Measurements from ENCODE around the gene TBC1D2.
A peak's percentile ranks its signal among the peaks of the same experiment; 100 is the strongest.
"Not testable (repeated sequence)": the region's sequence is repeated elsewhere in the genome, so short reads cannot be mapped to it uniquely, and the experiment has no call there.

The TBC1D2 gene

DNA sequence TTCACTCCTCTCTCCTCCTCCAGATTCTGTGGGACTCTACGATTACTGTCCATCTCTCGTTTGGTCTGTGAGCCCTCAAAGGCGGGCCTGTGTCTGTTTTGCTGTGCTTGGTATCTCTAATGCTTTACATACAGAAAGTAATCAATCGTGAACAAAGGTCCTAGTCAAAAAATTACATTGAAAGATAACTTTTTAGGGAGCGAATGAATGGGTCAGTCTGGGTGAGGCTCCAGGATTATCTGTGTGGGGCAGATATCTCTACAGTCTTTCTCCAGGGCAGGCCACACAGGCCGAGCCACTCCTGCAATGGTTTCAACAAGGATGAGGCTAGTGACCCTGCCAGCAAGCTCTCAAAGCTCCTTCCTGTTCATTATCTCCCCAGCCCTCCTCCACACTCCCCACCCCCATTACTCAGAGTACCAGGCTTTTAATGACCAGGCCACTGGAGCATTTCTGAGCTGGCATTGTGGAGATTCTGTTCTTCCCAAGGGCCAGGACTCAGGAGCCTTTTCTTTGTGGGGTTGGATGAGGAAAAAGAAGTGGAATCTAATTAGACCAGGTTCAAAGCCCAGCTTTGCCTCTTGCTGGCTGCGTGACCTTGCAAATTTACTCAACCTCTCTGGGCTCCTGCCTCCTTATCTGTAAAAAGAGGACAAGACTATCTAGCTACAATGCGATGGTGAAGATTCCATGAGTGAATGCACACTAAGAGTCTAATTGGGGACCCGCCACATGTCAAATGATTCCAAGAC lies 73.2 kb downstream of the TBC1D2 start:
- Mint-ChIP-seq H3K27ac (peak overlapping the region in 1 of 2 donors; percentile 28), H3K4me1 (peaks cover 60% of the 10 kb centered on the region), H3K4me3 (no peak overlapping the region), H3K9me3 (no peaks in the 10 kb centered on the region), H3K27me3 (no peaks in the 10 kb centered on the region)
- DNase-seq (no peak), ATAC-seq (no peak)

DNA sequence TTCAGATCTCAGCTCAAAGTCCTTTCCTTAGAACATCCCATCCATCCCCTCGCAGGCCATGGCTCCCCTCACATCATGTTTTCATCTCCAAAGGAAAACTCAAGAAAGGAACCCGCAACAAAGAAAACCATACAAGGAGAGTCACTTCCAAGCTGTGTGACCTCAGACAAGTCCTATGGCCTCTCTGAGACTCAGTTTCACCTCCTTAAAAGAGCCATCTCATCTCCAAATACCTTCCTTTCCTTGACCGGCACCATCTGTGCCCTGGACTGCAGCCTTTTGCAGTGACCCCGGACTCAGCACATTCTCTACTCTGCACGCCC lies 73.7 kb downstream of the TBC1D2 start:
- no peak for ATAC-seq
- H3K27me3 Mint-ChIP-seq = no peaks in the 10 kb centered on the region
- no peaks in the 10 kb centered on the region for H3K9me3 Mint-ChIP-seq
- DNase-seq = no peak
- H3K4me3 Mint-ChIP-seq = no peak overlapping the region
- peaks cover 62% of the 10 kb centered on the region for H3K4me1 Mint-ChIP-seq
- H3K27ac Mint-ChIP-seq = peak overlapping the region in 1 of 2 donors; percentile 28

DNA sequence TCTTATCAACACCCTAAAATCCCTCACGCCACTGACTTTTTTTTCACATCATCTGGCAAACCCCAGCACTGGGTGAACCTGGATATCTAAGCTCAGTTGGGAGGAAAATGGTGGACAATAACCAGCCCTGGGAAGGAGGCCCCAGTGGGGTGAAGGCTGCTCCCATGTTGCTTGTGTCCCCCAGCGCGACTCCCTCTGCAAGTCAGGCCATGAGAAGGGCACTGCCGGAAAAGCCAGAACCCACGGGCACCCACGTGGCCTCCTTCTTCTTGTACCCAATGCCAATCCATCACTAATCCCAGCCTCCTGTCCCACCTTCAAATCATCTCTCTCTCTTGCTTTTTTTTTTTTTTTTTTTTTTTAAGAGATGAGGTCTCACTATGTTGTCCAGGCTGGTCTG lies 74.5 kb downstream of the TBC1D2 start:
- no peak for ATAC-seq
- H3K27ac Mint-ChIP-seq = peak overlapping the region in 1 of 2 donors; percentile 74
- H3K9me3 Mint-ChIP-seq = no peaks in the 10 kb centered on the region
- peaks cover 62% of the 10 kb centered on the region for H3K4me1 Mint-ChIP-seq
- H3K27me3 Mint-ChIP-seq = no peaks in the 10 kb centered on the region
- no peak for DNase-seq
- H3K4me3 Mint-ChIP-seq = no peak overlapping the region

DNA sequence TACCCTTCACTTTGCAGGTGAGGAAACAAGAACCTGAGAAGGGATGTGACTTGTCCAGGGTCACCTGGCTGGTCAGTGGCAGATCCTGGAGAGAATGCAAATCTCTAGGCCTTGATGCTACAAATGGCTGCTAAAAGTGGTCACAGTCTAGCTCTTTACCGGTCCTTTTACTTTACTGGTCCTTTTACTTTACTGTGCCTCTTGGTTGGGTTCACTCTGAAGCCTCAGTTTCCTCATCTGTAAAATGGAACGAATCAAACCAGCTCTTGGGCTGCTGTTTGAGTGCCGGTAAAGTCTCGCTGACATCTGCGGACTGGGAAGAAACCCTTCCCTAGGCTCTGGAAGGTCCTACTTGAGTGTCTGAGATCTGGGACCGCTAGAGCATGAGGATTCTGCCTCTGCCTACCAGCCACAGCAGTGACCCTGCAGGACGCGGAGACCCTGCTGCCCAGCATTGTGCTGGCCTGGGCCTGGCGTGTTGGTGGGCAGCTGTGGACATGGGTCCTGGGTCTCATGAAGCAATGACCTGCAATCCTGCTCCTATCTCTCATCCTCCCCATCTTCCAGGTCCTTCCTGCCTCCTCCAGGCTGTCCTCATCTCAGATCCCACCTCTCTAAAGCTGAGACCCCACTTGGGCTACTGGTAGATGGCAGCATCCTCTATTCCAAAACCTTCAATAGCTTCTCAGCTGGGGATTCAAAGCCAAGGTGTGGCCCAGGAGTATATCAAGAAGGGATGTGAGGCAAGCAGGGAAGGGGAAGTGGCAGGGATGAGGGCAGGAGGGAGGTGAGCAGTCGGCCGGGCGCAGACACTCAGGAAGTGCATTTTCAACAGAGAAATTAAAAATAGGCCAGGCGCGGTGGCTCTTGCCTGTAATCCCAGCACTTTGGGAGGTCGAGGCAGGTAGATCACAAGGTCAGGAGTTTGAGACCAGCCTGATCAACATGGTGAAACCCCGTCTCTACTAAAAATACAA lies 76.3 kb downstream of the TBC1D2 start:
- Mint-ChIP-seq H3K9me3 (no peaks in the 10 kb centered on the region), H3K27ac (no peak overlapping the region), H3K4me1 (peaks cover 57% of the 10 kb centered on the region), H3K27me3 (no peaks in the 10 kb centered on the region), H3K4me3 (no peak overlapping the region)
- ATAC-seq (no peak), DNase-seq (no peak)

DNA sequence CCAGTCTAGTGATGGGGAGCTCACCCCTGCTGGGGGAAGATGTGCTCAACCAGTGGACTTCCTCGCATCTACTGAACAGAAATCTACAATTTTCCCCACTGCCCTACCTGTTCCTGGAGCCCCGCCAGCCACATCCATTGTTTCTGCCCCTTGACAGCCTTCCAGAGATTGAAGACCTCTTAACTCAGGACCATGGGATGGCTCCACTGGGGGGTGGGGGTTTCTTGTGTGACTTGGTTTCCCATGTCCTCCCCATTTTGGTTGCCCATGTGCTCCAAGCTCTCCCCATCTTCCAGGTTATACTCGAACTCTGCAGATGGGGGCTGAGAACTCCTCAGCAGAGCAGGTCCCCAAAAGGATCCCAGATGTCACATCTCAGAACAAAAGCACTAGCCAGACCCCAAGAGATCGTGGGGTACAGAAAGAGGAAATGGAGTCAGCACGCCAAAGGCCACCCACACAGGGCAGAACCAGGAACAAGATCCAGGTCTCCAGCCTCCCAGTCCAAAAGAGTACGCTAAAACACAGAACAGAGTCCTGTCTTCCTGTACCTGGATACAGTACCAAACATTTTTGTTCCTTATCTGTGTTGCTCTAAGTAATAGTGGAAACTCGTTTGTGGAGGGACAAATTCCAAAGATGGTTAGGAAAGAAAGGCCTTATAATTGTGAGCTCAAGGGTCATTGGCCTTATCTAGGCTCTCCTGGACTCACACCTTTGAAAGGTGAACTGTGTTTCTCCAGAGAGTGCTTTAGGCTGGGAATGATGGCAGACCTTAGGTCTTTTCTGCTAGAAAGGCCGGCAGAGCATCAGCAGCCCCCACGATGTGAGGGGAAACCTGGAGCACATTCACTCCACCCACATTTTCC lies 78.8 kb downstream of the TBC1D2 start:
- no peak for ATAC-seq
- H3K9me3 Mint-ChIP-seq = no peaks in the 10 kb centered on the region
- H3K4me3 Mint-ChIP-seq = no peak overlapping the region
- peaks cover 53% of the 10 kb centered on the region for H3K4me1 Mint-ChIP-seq
- no peak overlapping the region for H3K27ac Mint-ChIP-seq
- no peak for DNase-seq
- H3K27me3 Mint-ChIP-seq = no peaks in the 10 kb centered on the region

DNA sequence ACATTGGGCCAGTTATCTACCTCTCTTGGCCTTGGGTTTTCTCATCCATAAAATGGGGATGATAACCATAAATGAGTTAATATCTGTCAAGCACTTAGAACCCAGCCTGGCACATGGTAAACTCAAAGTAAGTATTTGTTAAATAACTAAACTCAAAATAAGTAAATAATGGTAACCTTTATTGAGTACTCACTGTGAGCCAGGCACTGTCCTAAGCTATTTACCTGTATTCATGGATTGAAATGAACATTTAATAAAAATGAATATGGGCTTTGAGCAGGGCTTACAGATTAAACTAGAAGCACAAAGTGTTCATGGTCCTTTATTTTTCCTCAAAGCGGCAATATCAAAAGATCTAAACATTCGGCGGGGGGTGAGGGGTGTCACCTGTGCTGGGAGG lies 79.7 kb downstream of the TBC1D2 start:
- DNase-seq (no peak), ATAC-seq (no peak)
- Mint-ChIP-seq H3K27me3 (no peaks in the 10 kb centered on the region), H3K4me3 (no peak overlapping the region), H3K27ac (no peak overlapping the region), H3K9me3 (no peaks in the 10 kb centered on the region), H3K4me1 (peaks cover 53% of the 10 kb centered on the region)

DNA sequence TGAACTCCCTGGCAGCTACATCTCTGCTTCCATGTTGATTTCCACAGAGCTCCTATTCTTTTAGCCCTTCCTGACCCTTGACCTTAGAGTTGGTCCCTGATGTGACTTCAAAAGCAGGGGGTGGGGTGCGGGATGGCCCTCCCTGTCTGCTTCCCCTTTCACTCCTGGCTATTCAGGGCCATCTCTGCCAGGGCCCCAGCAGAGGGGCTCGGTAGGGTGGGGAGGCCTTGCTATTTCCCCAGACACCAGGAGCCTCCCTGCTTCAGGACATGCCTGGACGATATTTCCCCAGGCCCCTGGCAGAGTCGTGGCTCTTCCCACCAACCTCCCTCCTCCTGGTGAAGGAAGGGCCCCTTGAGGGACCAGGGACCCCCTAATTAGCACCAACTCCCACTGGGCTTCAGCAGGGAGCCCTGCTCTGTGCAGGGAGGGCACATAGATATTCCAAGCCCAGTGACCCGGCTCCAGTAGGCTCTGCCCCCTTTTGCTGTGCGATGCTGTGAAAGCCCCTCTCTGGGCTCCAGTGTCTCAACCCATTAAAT lies 80.3 kb downstream of the TBC1D2 start:
- no peak for DNase-seq
- no peak for ATAC-seq
- Mint-ChIP-seq H3K4me3 (no peak overlapping the region), H3K27me3 (no peaks in the 10 kb centered on the region), H3K9me3 (no peaks in the 10 kb centered on the region), H3K4me1 (peaks cover 53% of the 10 kb centered on the region), H3K27ac (peak overlapping the region in 1 of 2 donors; percentile 35)

DNA sequence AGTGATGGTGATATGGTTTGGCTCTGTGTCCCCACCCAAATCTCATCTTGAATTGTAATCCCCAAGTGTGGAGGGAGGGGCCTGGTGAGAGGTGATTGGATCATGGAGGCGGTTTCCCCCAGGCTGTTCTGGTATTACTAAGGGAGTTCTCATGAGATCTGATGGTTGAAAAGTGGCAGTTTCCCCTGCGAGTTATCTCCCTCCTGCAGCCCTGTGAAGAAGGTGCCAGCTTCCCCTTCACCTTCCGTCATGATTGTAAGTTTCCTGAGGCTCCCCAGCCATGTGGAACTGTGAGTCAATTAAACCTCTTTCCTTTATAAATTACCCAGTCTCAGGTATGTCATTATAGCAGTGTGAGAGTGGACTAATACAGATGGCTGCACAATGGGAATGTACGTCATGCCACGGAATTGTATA lies 80.9 kb downstream of the TBC1D2 start:
- Mint-ChIP-seq H3K27ac (peak overlapping the region in 1 of 2 donors; percentile 35), H3K4me1 (peaks cover 53% of the 10 kb centered on the region)
- H3K27me3 Mint-ChIP-seq, DNase-seq, H3K9me3 Mint-ChIP-seq, H3K4me3 Mint-ChIP-seq, ATAC-seq: not testable (repeated sequence)

DNA sequence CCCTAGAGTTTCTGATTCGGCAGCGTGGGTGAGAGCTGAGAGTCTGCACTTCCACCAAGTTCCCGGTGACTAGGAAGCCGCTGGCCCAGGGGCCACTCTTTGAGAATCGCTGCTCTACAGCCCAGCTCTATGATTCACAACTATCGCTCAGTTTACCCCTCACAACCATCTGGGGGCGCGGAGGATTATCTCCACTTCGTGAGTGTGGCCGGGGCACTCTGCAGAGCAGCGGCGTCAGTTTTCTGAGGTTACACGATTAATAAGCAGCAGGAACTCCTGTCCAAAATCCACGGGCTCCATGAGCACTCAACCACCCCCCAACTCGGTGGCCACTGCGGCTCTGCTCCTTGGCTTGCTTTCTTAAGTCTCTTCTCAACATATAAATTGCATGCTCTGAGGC lies 82.3 kb downstream of the TBC1D2 start:
- Mint-ChIP-seq H3K4me3 (no peak overlapping the region), H3K4me1 (peaks cover 49% of the 10 kb centered on the region), H3K9me3 (no peaks in the 10 kb centered on the region), H3K27me3 (no peaks in the 10 kb centered on the region), H3K27ac (peak overlapping the region in 1 of 2 donors; percentile 37)
- no peak for ATAC-seq
- no peak for DNase-seq

DNA sequence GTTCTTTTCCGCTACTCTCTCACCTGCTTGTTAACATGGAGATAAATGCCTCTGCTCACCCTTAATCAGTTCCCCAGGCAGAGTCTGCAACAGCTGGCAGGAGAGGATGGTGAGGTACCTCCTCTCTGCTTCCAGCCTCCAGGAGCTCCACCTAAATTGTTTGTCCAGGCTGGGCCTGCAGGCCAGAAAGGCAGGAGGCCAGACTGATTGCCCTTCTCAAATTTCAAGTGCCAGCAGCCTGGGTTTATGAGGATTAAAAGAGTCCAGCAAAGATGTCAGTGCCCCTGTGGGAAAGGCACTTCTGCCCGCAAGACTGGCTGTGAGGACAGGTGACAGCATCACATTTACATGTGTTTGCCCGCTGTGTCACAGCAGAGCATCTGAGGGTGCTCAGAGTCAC lies 82.8 kb downstream of the TBC1D2 start:
- ATAC-seq = no peak
- H3K9me3 Mint-ChIP-seq = no peaks in the 10 kb centered on the region
- H3K4me1 Mint-ChIP-seq = peaks cover 49% of the 10 kb centered on the region

DNA sequence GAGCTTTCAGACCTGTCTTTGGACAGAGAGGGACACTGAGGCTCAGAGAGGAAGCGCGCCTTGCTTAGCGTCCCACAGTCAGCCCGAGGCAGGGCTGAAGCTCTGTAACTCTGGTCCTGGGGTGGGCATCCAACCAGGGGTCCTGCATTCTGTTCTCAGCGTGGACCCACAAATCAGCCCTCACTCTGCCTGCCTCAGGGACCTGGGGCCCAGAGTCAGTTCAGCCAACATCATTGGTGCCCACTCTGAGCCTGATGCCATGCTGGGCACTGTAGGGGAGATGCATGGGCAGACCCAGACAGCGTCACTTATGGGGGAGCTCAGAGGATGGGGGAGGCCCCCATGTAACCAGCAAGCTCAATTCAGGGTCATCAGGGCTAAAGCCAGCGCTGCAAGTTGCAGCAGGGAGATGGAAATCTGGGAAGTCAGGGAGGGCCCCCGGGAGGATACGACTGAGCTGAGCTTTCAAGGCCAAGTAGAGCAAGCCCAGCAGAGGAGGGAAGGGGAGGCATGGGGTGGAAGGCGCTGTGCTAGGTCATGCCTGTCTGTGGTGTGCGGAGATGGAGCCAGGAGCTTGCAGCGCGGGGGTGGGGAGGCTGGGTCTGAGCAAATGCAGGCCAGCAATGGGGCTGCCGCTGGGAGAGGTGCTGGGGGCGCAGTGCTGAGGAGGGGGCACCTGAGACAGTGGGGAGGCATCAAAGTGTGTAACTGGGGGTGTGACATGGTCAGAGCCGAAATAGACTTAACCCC lies 84.1 kb downstream of the TBC1D2 start:
- no peak overlapping the region for H3K4me3 Mint-ChIP-seq
- DNase-seq (no peak), ATAC-seq (no peak)
- no peaks in the 10 kb centered on the region for H3K9me3 Mint-ChIP-seq
- peaks cover 40% of the 10 kb centered on the region for H3K4me1 Mint-ChIP-seq
- H3K27me3 Mint-ChIP-seq = no peaks in the 10 kb centered on the region
- H3K27ac Mint-ChIP-seq = peak overlapping the region in 1 of 2 donors; percentile 30

More for the DNA sequence above, 82.8 kb downstream of the TBC1D2 start:
- Mint-ChIP-seq H3K4me3 (no peak overlapping the region), H3K27ac (no peak overlapping the region), H3K27me3 (no peaks in the 10 kb centered on the region)
- no peak for DNase-seq

DNA sequence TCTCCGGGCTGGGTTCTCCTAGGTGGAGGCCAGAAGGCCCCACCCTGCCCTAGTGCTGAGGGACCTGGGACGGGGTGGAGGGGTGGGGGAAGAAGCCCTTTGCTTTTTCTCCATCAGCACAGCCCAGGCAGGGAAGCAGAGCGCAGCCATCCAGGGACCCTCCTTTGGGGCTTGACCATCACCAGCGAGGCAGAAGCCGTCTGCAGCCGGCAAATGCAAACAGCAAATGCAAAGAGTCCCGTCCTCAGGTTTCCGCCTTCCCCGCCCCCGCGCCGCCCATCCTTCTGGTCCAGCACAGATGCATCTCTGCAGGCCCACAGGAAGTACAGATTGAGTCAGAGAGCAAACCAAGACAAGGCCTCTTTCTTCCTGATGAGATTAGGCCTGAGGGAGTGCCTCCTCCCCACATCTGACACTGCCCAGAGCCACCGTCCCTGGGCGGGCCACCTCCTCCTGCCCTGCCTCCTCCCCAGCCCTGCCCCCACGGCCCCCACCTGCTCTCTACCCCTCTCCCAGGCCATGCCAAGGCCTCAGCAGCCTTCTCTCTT lies 86.4 kb downstream of the TBC1D2 start:
- H3K4me3 Mint-ChIP-seq = no peak overlapping the region
- DNase-seq (no peak), ATAC-seq (peak; percentile 74)
- H3K9me3 Mint-ChIP-seq = no peaks in the 10 kb centered on the region
- H3K27ac Mint-ChIP-seq = peak overlapping the region in 1 of 2 donors; percentile 70
- H3K27me3 Mint-ChIP-seq = no peaks in the 10 kb centered on the region
- H3K4me1 Mint-ChIP-seq = peaks cover 49% of the 10 kb centered on the region

DNA sequence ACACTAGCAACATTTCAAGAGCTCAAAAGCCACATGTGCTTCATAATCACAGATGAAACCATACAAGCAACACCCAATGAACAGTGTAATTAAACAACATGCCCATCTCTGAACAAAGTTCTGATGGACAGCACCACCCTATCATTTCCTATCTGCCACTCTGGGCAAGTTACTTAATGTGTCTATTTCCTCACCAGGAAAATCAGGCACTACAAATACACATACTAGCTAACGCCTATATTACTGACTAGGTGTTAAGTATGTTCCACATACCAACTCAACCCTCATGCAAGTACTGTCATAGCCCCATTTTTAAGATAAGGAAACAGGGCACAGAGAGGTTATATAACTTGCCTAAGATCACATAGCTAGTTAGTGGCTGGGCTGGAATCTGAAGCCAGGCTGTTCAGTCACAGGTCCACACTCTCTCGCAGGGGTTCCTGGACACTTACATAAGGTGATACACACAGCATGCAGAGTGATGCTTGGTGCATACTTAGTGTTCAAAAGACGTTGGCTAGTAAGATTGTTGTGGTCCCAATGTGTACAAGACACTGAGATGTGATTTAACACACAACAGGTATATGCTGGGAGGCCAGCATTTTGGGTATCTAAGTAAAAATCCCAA lies 87.2 kb downstream of the TBC1D2 start:
- DNase-seq (no peak), ATAC-seq (no peak)
- Mint-ChIP-seq H3K4me3 (no peak overlapping the region), H3K4me1 (peaks cover 56% of the 10 kb centered on the region), H3K27ac (no peak overlapping the region), H3K27me3 (no peaks in the 10 kb centered on the region), H3K9me3 (no peaks in the 10 kb centered on the region)

DNA sequence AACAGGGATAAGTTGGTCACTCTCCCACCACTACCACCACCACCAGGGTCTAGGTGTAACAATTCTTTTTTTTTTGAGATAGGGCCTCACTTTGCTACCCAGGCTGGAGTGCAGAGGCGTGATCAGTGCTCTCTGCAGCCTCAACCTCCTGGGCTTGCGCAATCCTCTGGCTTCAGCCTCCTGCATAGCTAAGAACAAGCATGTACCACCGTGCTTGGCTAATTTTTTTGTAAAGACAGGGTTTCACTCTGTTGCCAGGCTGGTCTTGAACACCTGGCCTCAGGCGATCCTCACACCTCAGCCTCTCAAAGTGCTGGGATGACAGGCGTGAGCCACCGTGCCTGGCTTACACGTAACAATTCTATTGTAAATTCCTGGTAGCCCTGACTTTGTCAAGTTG lies 90.5 kb downstream of the TBC1D2 start:
- no peak overlapping the region for H3K4me3 Mint-ChIP-seq
- ATAC-seq (no peak), DNase-seq (no peak)
- no peak overlapping the region for H3K27ac Mint-ChIP-seq
- no peaks in the 10 kb centered on the region for H3K27me3 Mint-ChIP-seq
- peaks cover 40% of the 10 kb centered on the region for H3K4me1 Mint-ChIP-seq
- H3K9me3 Mint-ChIP-seq = no peaks in the 10 kb centered on the region

Data from stimulated activated naive CD8-positive, alpha-beta T cell treated with anti-CD3 and anti-CD28 coated beads, Interleukin-15, amount 100 ng/mL, for 72 hours (primary cell).